NK-92 (cell line): ENCODE data around the gene APOA1.

Source experiments
- DNase-seq: peaks from one replicate; lab custom pipeline; 2025; ENCODE audit not compliant: unreplicated experiment; lab: John Stamatoyannopoulos, UW

The APOA1 gene

GRCh38 chr11:116837231-116838091 lies at the start of gene APOA1:
Gene APOA1, minus strand, starts transcription at chr11:116837622. Its CDS starts 235 bp downstream, at chr11:116837387.
- DNase-seq = no peak

- DNase-seq = no peak
Observed at GRCh38 chr11:116885951-116886655, 48.7 kb upstream of the APOA1 start.

- no peak for DNase-seq
Observed at GRCh38 chr11:116882386-116882785, 45.0 kb upstream of the APOA1 start.

GRCh38 chr11:116881143-116881542 lies 43.7 kb upstream of the APOA1 start:
- DNase-seq = no peak

- no peak for DNase-seq
Observed at GRCh38 chr11:116879800-116880625, 42.6 kb upstream of the APOA1 start.

GRCh38 chr11:116876656-116877055 lies 39.2 kb upstream of the APOA1 start:
- DNase-seq = no peak

GRCh38 chr11:116875194-116875593 lies 37.8 kb upstream of the APOA1 start:
- no peak for DNase-seq

- no peak for DNase-seq
Observed at GRCh38 chr11:116874251-116874650, 36.8 kb upstream of the APOA1 start.

GRCh38 chr11:116873381-116873780 lies 36.0 kb upstream of the APOA1 start:
- no peak for DNase-seq

GRCh38 chr11:116871248-116871647 lies 33.8 kb upstream of the APOA1 start:
- DNase-seq = no peak

GRCh38 chr11:116870054-116870453 lies 32.6 kb upstream of the APOA1 start:
- DNase-seq = no peak

GRCh38 chr11:116869610-116870009 lies 32.2 kb upstream of the APOA1 start:
- DNase-seq = no peak

GRCh38 chr11:116868066-116868465 lies 30.6 kb upstream of the APOA1 start:
- DNase-seq = no peak

GRCh38 chr11:116867619-116868018 lies 30.2 kb upstream of the APOA1 start:
- DNase-seq = no peak

GRCh38 chr11:116866804-116867455 lies 29.5 kb upstream of the APOA1 start:
- DNase-seq = no peak

GRCh38 chr11:116865696-116866095 lies 28.3 kb upstream of the APOA1 start:
- DNase-seq = no peak

- DNase-seq = no peak
Observed at GRCh38 chr11:116864531-116864930, 27.1 kb upstream of the APOA1 start.

GRCh38 chr11:116862951-116863350 lies 25.5 kb upstream of the APOA1 start:
- no peak for DNase-seq

GRCh38 chr11:116862185-116862584 lies 24.8 kb upstream of the APOA1 start:
- DNase-seq = no peak

GRCh38 chr11:116861539-116861938 lies 24.1 kb upstream of the APOA1 start:
- DNase-seq = no peak

- no peak for DNase-seq
Observed at GRCh38 chr11:116860303-116860702, 22.9 kb upstream of the APOA1 start.
